ENCODE data around the gene GNB1. TPM values are rescaled to one million over a fixed set of nuclear protein-coding genes. Genes with fewer than 3 reads are reported as not detected.

GNB1 gene
- total RNA-seq, 1 donor from 2014 or later = 257 TPM

- no peak for TF ChIP-seq CTCF (IDR thresholded peaks at IDR 0.05; ENCODE audit: insufficient read depth, low read length, poor library complexity, severe bottlenecking)
- no peak for DNase-seq (ENCODE audit: low read depth)
- Histone ChIP-seq H3K4me3 (ENCODE audit: low read depth, low read length) (no peak overlapping the region), H3K36me3 (ENCODE audit: control insufficient read depth, insufficient read depth, low read length) (no peaks in the 10 kb centered on the region), H3K27me3 (ENCODE audit: control insufficient read depth, insufficient read depth, low read length) (no peaks in the 10 kb centered on the region)
These were observed 48.3 kb downstream of the GNB1 start for GRCh38 chr1:1842360-1843146.

DNA sequence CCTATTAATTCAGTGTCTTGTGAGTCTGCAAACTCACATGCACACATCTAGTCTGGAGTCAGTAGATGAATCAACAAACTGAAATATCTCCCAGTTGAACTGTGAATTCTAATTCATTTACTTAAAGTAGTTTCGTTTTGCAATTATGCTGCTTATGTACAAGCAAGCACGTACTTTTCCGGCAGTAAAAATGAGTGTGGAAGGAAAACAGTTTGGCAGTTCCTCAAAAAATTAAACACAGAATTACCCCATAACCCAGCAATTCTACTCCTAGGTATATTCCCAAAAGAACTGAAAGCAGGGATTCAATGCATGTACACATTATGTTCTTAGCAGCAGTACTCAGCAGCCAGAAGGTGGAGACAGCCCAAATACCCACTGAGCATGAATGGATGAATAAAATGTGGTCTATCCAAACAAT, 49.3 kb downstream of the GNB1 start:
- TF ChIP-seq CTCF (IDR thresholded peaks at IDR 0.05; ENCODE audit: insufficient read depth, low read length, poor library complexity, severe bottlenecking) = no peak
- DNase-seq (ENCODE audit: low read depth) = no peak
- Histone ChIP-seq H3K27me3 (ENCODE audit: control insufficient read depth, insufficient read depth, low read length) (no peaks in the 10 kb centered on the region), H3K36me3 (ENCODE audit: control insufficient read depth, insufficient read depth, low read length) (no peaks in the 10 kb centered on the region), H3K4me3 (ENCODE audit: low read depth, low read length) (no peak overlapping the region)

DNA sequence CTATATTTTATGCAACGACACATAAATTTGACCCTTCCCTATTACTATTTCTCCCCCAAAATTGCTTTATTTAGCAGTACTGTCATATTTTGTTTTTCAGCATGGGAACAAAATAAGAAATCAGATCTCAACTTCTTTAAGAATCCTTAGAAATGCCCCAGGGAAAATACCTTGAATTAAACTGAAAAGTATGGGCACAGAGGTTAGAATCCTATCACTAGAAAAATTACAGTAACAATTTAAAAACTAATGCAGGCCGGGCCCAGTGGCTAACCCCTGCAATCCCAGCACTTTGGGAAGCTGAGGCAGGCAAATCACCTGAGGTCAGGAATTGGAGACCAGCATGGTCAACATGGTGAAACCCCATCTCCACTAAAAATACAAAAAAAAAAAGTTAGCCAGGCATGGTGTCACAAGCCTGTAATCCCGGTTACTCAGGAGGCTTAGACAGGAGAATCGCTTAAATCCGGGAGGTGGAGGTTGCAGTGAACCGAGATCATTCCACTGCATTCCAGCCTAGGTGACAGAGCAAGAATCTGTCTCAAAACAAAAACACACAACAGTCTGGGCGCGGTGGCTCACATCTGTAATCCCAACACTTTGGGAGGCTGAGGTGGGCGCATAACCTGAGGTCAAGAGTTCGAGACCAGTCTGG, 51.4 kb downstream of the GNB1 start:
- H3K36me3 ChIP-seq (ENCODE audit: control insufficient read depth, insufficient read depth, low read length) = no peaks in the 10 kb centered on the region
- DNase-seq (ENCODE audit: low read depth) = no peak

GRCh38 chr1:1836119-1836518, 54.8 kb downstream of the GNB1 start:
- TF ChIP-seq CTCF (IDR thresholded peaks at IDR 0.05; ENCODE audit: insufficient read depth, low read length, poor library complexity, severe bottlenecking) = no peak
- Histone ChIP-seq H3K27me3 (ENCODE audit: control insufficient read depth, insufficient read depth, low read length) (no peaks in the 10 kb centered on the region), H3K4me3 (ENCODE audit: low read depth, low read length) (no peak overlapping the region), H3K36me3 (ENCODE audit: control insufficient read depth, insufficient read depth, low read length) (no peaks in the 10 kb centered on the region)
- no peak for DNase-seq (ENCODE audit: low read depth)

More for the DNA sequence above, 51.4 kb downstream of the GNB1 start:
- TF ChIP-seq CTCF (IDR thresholded peaks at IDR 0.05; ENCODE audit: insufficient read depth, low read length, poor library complexity, severe bottlenecking) = no peak
- no peak overlapping the region for H3K4me3 ChIP-seq (ENCODE audit: low read depth, low read length)
- H3K27me3 ChIP-seq (ENCODE audit: control insufficient read depth, insufficient read depth, low read length) = no peaks in the 10 kb centered on the region

DNA sequence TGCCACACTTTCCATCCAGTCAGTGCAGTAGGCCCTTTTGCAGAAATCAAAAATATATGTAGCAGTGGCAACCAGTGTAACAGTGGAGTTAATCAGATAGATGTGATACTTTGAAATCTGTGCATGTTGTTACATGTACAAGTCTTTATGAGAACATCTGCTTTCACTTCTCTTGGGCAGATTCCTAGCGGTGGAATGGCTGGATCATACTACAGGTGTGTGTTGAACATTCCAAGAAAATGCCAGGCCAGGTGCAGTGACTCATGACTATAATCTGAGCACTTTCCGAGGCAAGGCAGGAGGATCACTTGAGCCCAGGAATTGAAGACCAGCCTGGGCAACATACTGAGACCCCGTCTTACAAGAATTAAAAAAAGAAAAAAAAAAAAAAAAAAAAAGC, 55.3 kb downstream of the GNB1 start:
- Histone ChIP-seq H3K27me3 (ENCODE audit: control insufficient read depth, insufficient read depth, low read length) (no peaks in the 10 kb centered on the region), H3K36me3 (ENCODE audit: control insufficient read depth, insufficient read depth, low read length) (no peaks in the 10 kb centered on the region), H3K4me3 (ENCODE audit: low read depth, low read length) (no peak overlapping the region)
- no peak for TF ChIP-seq CTCF (IDR thresholded peaks at IDR 0.05; ENCODE audit: insufficient read depth, low read length, poor library complexity, severe bottlenecking)
- no peak for DNase-seq (ENCODE audit: low read depth)

All from kidney epithelial cell (primary cell).